Testis (tissue), 2 donors: ENCODE data around the gene ARL3.

Experiments
- POLR2A ChIP-seq: fragments of 450-650 bp; IDR thresholded peaks from one replicate; pipeline ENCODE4 v1.6.1; 2017; ENCODE audit warnings: antibody characterized with exemption, mild to moderate bottlenecking, moderate library complexity
- TF ChIP-seq, protein P1 (sequence below), 3 experiments: fragments of 450-650 bp in 2 of 3; fragments of 200-600 bp in 1 of 3; sonication (generic) in 1 of 3; IDR thresholded peaks; one replicate each; pipeline ENCODE4 v1.5.1; 2016 to 2019; ENCODE audit warnings: antibody characterized with exemption in 3 of 3, mild to moderate bottlenecking in 2 of 3, moderate library complexity in 1 of 3

- no peak for TF ChIP-seq POLR2A
- TF ChIP-seq, protein P1, sequence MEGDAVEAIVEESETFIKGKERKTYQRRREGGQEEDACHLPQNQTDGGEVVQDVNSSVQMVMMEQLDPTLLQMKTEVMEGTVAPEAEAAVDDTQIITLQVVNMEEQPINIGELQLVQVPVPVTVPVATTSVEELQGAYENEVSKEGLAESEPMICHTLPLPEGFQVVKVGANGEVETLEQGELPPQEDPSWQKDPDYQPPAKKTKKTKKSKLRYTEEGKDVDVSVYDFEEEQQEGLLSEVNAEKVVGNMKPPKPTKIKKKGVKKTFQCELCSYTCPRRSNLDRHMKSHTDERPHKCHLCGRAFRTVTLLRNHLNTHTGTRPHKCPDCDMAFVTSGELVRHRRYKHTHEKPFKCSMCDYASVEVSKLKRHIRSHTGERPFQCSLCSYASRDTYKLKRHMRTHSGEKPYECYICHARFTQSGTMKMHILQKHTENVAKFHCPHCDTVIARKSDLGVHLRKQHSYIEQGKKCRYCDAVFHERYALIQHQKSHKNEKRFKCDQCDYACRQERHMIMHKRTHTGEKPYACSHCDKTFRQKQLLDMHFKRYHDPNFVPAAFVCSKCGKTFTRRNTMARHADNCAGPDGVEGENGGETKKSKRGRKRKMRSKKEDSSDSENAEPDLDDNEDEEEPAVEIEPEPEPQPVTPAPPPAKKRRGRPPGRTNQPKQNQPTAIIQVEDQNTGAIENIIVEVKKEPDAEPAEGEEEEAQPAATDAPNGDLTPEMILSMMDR (IDR thresholded peaks at IDR 0.05) = no peak
Observed at GRCh38 chr10:102702742-102703141, 11.5 kb downstream of the ARL3 start.
